Upper lobe of right lung (tissue), 1 donor: ENCODE results near the gene SIGLEC5. TPM values are rescaled to one million over a fixed set of nuclear protein-coding genes. Genes with fewer than 3 reads are reported as not detected.
"Not testable (repeated sequence)": the region's sequence is repeated elsewhere in the genome, so short reads cannot be mapped to it uniquely, and the experiment has no call there.

Experiments
- ATAC-seq: fragments of 200-7000 bp; cut with Tn5 transposase; one replicate; pipeline ENCODE4 v1.9.1; 2020; ENCODE audit warnings: mild to moderate bottlenecking, moderate library complexity
- DNase-seq: peaks from one replicate; pipeline ENCODE4 v3.0.0-alpha.2; 2020
- H3K27ac ChIP-seq: fragments of 200-600 bp; one replicate; pipeline ENCODE4 v1.8.0; 2022
- H3K27me3 ChIP-seq: fragments of 200-600 bp; one replicate; pipeline ENCODE4 v1.8.0; 2022; ENCODE audit warnings: mild to moderate bottlenecking
- H3K36me3 ChIP-seq: fragments of 200-600 bp; one replicate; pipeline ENCODE4 v1.8.0; 2022
- H3K4me1 ChIP-seq: fragments of 200-600 bp; one replicate; pipeline ENCODE4 v1.8.0; 2022
- H3K4me3 ChIP-seq: fragments of 200-600 bp; one replicate; pipeline ENCODE4 v1.8.0; 2022; ENCODE audit warnings: mild to moderate bottlenecking
- H3K9me3 ChIP-seq: fragments of 200-600 bp; one replicate; pipeline ENCODE4 v1.8.0; 2022
- intact Hi-C: fragments of 100-400 bp; cut with DNase I; formaldehyde crosslinking; loops from one replicate; pipeline ENCODE4 v1.11.0; 2022
- total RNA-seq: library from RNA; stranded (reverse); fragmentation: NEBNext Ultra II Directional; extraction: Animal tissue kit (Norgen Biotek cat#: 25700); gene quantifications from one replicate; pipeline ENCODE4 v1.2.1, GENCODE V29; 2021
- TF ChIP-seq, protein P1 (sequence below): fragments of 200-600 bp; IDR thresholded peaks from one replicate; pipeline ENCODE4 v1.8.0; 2022; ENCODE audit warnings: antibody characterized with exemption
- donor health status: DM: no; HTN: yes; CAD: no; lungs with severe emphysema.

Gene SIGLEC5
- total RNA-seq, 1 donor from 2014 or later, result 0.90 TPM

DNA sequence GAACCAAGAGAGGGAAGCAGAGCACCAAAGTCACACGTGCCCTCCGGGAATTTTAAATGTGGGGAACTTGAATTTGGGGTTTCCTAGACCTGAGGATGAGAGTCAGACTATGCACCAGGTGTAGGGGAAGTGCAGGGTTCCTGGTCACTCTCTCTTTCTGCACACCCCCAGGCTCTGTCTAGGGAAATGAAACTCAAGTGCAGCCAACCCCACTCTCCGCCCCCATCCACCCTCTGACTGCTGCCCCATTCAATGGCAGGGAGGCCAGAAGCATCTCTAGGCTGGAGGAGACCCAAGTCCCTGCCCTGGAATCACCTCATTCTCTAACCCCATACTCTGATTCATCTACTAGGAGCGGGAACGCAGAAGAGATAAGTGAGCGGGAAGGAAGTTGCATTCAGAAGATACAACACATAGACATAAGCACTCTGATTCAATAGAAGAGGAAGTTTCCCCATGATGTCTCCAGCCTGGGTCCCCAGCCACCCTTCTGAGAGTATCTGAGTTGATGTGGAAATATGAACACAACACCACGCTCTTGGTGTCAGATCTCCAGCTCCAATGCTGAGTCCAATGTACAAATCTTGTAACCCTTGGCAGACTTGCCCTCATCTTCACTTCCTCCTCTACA lies 21.1 kb upstream of the SIGLEC5 start:
- H3K4me1 ChIP-seq, result no peaks in the 10 kb centered on the region
- intact Hi-C loops, result no loop called here
- DNase-seq (no peak), ATAC-seq (peak; percentile 90)
- no peak overlapping the region for H3K27ac ChIP-seq
- no peaks in the 10 kb centered on the region for H3K9me3 ChIP-seq
- no peak overlapping the region for H3K4me3 ChIP-seq
- no peaks in the 10 kb centered on the region for H3K27me3 ChIP-seq
- TF ChIP-seq, protein P1, sequence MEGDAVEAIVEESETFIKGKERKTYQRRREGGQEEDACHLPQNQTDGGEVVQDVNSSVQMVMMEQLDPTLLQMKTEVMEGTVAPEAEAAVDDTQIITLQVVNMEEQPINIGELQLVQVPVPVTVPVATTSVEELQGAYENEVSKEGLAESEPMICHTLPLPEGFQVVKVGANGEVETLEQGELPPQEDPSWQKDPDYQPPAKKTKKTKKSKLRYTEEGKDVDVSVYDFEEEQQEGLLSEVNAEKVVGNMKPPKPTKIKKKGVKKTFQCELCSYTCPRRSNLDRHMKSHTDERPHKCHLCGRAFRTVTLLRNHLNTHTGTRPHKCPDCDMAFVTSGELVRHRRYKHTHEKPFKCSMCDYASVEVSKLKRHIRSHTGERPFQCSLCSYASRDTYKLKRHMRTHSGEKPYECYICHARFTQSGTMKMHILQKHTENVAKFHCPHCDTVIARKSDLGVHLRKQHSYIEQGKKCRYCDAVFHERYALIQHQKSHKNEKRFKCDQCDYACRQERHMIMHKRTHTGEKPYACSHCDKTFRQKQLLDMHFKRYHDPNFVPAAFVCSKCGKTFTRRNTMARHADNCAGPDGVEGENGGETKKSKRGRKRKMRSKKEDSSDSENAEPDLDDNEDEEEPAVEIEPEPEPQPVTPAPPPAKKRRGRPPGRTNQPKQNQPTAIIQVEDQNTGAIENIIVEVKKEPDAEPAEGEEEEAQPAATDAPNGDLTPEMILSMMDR, result no peak
- no peaks in the 10 kb centered on the region for H3K36me3 ChIP-seq

GRCh38 chr19:51647318-51647717 lies 17.1 kb upstream of the SIGLEC5 start:
- Histone ChIP-seq H3K4me3 (no peak overlapping the region), H3K9me3 (no peaks in the 10 kb centered on the region), H3K36me3 (no peaks in the 10 kb centered on the region), H3K27me3 (no peaks in the 10 kb centered on the region), H3K27ac (no peak overlapping the region), H3K4me1 (no peaks in the 10 kb centered on the region)
- intact Hi-C loops, result no loop called here
- TF ChIP-seq, protein P1, result no peak
- DNase-seq (no peak), ATAC-seq (no peak)

DNA sequence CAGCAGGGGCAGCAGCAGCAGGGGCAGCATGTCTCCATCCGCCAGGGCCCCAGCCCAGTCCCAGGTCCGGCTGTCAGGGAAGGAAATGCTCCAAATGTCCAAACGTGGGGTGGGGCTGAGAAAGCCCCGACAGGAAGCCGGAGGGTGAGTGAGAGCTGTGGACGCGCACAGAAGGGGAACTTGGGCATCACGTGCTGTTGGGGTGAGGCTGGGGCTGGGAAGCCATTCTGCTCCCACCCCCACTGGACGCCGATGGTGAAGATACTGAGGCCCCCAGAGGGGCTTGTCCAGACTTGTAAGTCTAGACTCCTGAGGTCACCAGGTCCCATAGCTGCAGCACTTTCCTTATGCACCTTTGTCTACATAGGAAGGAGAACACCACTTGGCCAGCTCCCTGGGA lies 16.5 kb upstream of the SIGLEC5 start, which contains the start of gene SIGLEC14:
Gene SIGLEC14 (minus strand): TSS at position 96 of the 400 bp plus-strand sequence. CDS start 66 bp downstream, at position 30.
- H3K4me3 ChIP-seq, intact Hi-C loops, DNase-seq, H3K27me3 ChIP-seq, H3K4me1 ChIP-seq, H3K36me3 ChIP-seq, H3K27ac ChIP-seq, H3K9me3 ChIP-seq: not testable (repeated sequence)
- ATAC-seq, result peak; percentile 75

DNA sequence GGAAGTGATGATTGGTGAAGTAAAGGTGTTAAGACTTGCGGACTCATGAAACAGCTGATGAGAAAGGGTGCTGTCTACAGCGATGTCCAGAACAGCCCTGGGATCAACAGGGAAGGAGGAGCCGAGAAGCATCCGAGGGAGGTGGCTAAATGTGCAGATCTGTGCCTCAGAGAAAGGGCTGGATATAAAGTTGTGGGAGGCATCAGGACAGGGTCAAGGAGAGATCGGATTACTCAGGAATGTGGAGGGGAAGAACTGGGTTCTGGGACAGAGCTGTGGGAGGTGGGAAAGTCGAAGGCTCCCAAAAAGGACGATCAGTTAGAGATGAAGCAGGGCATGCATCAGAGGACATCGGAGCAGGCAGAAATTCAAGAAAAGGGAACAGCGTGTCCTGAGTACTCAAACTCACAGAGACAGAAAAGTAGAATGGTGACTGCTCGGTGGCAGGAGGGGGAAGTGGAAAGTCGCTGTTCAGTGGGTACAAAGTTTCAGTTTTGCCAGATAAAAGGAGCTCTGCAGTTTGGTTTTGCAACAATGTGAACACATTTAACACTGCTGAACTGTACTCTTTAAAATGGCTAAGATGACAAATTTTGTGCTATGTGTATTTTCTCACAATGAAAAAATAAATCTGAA lies 14.6 kb upstream of the SIGLEC5 start:
- Histone ChIP-seq H3K27me3 (no peaks in the 10 kb centered on the region), H3K36me3 (no peaks in the 10 kb centered on the region), H3K4me1 (no peaks in the 10 kb centered on the region), H3K27ac (no peak overlapping the region), H3K9me3 (no peaks in the 10 kb centered on the region), H3K4me3 (peak overlapping the region; percentile 14)
- intact Hi-C loops, result no loop called here
- DNase-seq (no peak), ATAC-seq (peak; percentile 40)
- TF ChIP-seq, protein P1, result no peak

- H3K9me3 ChIP-seq, result no peaks in the 10 kb centered on the region
- no peak for DNase-seq
- no peak overlapping the region for H3K27ac ChIP-seq
- ATAC-seq, result no peak
- H3K4me1 ChIP-seq, result no peaks in the 10 kb centered on the region
- H3K36me3 ChIP-seq, result no peaks in the 10 kb centered on the region
- intact Hi-C loops, result no loop called here
- TF ChIP-seq, protein P1, result no peak
- no peaks in the 10 kb centered on the region for H3K27me3 ChIP-seq
- no peak overlapping the region for H3K4me3 ChIP-seq
These were observed 11.4 kb upstream of the SIGLEC5 start for GRCh38 chr19:51641648-51642047.

DNA sequence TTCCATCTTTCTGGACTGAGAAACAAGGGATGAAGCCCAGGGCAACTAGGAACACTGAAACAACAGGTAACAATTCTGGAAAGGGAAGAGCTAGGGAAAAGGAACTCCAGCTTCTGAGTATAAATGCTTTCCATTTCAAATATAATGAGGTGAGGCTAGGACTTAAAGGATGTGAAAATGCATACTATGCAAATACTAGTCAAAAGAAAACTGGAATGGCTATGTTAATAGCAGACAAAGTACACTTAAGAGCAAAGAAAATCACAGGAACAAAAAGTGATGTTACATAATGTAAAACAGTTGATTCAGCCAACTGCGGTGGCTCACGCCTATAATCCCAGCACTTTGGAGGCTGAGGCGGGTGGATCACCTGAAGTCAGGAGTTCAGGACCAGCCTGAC lies 10.2 kb upstream of the SIGLEC5 start:
- Histone ChIP-seq H3K4me1 (no peaks in the 10 kb centered on the region), H3K4me3 (no peak overlapping the region), H3K27me3 (no peaks in the 10 kb centered on the region), H3K36me3 (no peaks in the 10 kb centered on the region), H3K27ac (no peak overlapping the region), H3K9me3 (no peaks in the 10 kb centered on the region)
- TF ChIP-seq, protein P1, result no peak
- DNase-seq, result no peak
- intact Hi-C loops, result no loop called here
- no peak for ATAC-seq
